Activated CD4-positive, alpha-beta T cell treated with anti-CD3 and anti-CD28 coated beads, Interleukin-2, amount 50 U/mL, for 16 hours (primary cell): ENCODE results near the gene VEGFA.

Experiments used
- DNase-seq: peaks from one replicate; pipeline ENCODE4 v3.0.0-alpha.2; 2020

VEGFA gene

DNA sequence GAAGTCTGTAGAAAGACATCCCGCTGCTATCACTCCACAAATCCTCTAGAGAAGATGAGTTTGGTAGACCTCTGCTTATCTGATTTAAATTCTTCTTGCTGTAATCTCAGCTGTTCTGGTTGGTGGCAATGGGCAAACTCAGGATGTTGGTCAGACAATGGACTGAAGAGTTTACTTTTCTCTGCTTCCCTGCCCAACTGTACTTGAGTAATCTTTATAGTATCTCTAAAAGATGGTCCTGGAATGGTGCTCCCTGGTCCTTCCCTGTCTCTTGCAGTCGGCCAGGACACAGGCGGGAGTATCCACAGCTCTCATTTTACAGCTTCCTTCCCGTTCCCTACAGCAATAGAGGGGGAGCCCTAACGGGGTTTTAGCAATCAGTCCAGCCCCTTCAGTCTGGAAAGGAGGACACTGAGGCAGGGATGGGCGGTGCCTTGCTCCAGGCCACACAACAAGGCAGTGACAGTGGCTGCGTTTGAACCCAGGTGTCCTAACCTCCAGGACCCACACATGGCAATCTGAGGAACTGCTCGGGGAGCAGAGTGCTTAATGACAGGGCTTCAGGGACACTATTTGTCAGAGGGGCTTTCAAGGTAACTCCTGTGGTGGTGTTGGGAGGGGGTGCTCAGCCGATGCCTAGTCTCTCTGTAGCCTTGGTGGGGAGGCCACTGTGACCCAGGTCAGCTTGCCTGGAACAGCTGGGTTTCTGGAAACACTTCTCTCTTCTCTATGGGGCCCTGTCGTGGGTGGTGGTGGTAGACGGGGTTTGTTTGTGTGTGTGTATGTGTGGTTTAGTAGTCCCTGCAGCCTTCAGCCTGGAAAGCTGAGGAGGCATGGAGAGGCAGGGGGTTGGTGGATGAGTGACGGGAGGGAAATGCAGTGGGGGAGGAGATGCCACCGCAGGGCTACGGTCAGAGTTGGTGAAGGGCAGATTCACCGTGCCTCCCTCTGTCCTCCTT lies 9.5 kb upstream of the VEGFA start:
- no peak for DNase-seq

GRCh38 chr6:43761666-43762409 lies 8.2 kb upstream of the VEGFA start:
- no peak for DNase-seq

GRCh38 chr6:43762410-43762768 lies 7.6 kb upstream of the VEGFA start:
- DNase-seq, result no peak

GRCh38 chr6:43762966-43763695 lies 6.9 kb upstream of the VEGFA start:
- DNase-seq, result no peak

DNA sequence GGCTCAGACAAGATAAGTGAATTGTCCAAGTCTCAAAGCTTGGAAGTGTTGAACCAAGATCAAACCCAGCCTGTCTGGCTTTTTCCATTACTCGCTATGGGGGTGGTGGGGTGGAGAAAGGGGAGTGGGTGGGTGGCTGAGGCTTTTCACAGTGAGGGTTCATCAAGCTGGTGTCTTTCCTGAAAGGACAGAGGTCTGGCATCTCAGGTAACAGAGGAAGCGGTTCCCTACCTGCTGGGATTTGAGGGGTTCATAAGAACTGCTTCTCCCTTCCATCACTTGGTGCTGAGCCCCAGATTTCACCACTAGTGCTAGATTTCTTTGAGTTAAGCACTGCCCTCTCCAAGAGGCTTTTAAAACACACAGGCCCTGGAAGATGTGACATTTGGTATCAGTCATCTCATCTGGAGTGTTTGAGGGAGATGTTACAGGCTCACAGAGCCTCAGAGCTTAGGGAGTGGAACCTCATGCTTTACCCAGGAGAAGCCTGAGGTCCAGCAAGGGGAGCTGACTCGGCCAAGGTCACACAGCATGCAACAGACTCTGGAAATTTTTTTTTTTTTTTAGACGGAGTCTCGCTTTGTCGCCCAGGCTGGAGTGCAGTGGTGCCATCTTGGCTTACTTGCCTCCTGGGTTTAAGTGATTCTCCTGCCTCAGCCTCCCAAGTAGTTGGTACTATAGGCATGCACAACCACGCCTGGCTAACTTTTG lies 6.0 kb upstream of the VEGFA start:
- DNase-seq, result no peak

GRCh38 chr6:43764772-43765171 lies 5.2 kb upstream of the VEGFA start:
- no peak for DNase-seq

DNA sequence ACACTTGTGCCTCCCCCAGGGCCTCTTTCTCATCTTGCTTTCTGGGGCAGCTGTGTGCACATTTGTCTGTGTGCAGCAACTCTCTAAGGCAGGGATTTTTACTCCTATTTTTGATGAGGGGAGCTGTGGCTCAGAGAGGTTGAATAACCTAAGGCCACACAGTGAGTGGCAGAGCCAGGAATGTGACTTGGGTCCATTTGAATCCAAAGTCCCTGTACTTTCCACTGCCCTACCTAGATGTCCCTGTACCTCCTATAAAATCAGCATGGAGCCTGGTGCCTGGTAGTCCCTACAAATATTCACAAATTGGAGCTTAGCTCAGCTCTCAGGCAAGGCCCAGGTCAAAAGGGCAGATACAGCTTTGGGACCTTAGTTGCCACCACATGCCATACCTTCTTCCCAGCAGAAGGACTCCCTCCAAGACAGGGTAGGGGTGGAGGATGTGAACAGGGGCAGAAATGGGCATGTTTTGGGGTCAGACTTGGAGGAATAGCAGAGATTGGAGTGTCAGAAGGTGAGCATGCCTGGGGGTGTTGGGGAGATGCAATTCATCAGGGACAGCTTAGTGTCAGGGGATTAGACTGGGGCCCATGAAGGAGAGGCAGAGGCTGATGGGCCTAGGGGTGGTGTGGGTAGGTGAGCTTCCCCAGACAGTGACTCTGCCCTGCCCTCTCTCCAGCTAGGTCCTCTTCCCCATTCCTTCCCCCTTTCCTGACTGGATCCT lies 4.1 kb upstream of the VEGFA start:
- DNase-seq, result no peak

GRCh38 chr6:43766500-43766853 lies 3.5 kb upstream of the VEGFA start:
- no peak for DNase-seq

DNA sequence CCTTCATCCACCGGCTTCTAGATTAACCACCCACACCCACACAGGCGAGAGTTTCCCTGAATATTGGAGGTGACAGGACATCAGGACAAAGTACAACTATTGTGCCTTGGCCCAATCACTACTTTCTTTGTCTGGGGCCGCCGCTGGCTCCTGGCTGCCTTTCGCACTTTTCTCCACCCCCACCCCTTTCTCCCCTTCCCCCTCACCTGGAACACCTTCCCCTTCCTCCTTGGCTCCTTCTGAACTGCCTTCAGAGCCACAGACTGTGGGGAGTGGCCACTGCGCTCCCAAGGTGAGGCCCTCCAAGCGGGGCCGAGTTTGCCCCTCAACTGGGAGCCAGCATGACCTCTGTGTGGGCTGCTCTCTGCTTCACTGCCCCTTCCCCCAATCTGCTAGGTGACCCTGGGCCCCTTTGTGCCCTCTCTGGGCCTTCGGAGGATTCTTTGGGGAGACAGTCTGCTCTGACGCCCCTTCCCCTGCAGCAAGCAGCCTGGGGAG lies 3.0 kb upstream of the VEGFA start:
- no peak for DNase-seq

GRCh38 chr6:43767553-43768505 lies 2.2 kb upstream of the VEGFA start:
- no peak for DNase-seq

GRCh38 chr6:43768506-43768860 lies 1.5 kb upstream of the VEGFA start:
- no peak for DNase-seq

DNA sequence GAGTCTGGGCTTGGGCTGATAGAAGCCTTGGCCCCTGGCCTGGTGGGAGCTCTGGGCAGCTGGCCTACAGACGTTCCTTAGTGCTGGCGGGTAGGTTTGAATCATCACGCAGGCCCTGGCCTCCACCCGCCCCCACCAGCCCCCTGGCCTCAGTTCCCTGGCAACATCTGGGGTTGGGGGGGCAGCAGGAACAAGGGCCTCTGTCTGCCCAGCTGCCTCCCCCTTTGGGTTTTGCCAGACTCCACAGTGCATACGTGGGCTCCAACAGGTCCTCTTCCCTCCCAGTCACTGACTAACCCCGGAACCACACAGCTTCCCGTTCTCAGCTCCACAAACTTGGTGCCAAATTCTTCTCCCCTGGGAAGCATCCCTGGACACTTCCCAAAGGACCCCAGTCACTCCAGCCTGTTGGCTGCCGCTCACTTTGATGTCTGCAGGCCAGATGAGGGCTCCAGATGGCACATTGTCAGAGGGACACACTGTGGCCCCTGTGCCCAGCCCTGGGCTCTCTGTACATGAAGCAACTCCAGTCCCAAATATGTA lies 957 bp upstream of the VEGFA start:
- DNase-seq, result no peak

DNA sequence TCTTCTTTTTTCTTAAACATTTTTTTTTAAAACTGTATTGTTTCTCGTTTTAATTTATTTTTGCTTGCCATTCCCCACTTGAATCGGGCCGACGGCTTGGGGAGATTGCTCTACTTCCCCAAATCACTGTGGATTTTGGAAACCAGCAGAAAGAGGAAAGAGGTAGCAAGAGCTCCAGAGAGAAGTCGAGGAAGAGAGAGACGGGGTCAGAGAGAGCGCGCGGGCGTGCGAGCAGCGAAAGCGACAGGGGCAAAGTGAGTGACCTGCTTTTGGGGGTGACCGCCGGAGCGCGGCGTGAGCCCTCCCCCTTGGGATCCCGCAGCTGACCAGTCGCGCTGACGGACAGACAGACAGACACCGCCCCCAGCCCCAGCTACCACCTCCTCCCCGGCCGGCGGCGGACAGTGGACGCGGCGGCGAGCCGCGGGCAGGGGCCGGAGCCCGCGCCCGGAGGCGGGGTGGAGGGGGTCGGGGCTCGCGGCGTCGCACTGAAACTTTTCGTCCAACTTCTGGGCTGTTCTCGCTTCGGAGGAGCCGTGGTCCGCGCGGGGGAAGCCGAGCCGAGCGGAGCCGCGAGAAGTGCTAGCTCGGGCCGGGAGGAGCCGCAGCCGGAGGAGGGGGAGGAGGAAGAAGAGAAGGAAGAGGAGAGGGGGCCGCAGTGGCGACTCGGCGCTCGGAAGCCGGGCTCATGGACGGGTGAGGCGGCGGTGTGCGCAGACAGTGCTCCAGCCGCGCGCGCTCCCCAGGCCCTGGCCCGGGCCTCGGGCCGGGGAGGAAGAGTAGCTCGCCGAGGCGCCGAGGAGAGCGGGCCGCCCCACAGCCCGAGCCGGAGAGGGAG lies 580 bp downstream of the VEGFA start:
- no peak for DNase-seq

DNA sequence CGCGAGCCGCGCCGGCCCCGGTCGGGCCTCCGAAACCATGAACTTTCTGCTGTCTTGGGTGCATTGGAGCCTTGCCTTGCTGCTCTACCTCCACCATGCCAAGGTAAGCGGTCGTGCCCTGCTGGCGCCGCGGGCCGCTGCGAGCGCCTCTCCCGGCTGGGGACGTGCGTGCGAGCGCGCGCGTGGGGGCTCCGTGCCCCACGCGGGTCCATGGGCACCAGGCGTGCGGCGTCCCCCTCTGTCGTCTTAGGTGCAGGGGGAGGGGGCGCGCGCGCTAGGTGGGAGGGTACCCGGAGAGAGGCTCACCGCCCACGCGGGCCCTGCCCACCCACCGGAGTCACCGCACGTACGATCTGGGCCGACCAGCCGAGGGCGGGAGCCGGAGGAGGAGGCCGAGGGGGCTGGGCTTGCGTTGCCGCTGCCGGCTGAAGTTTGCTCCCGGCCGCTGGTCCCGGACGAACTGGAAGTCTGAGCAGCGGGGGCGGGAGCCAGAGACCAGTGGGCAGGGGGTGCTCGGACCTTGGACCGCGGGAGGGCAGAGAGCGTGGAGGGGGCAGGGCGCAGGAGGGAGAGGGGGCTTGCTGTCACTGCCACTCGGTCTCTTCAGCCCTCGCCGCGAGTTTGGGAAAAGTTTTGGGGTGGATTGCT lies 1.3 kb downstream of the VEGFA start:
- DNase-seq, result peak; percentile 70

- DNase-seq, result peak; percentile 75
Observed at GRCh38 chr6:43771858-43772680, 2.1 kb downstream of the VEGFA start.

GRCh38 chr6:43772681-43773049 lies 2.7 kb downstream of the VEGFA start:
- peak; percentile 4 for DNase-seq

DNA sequence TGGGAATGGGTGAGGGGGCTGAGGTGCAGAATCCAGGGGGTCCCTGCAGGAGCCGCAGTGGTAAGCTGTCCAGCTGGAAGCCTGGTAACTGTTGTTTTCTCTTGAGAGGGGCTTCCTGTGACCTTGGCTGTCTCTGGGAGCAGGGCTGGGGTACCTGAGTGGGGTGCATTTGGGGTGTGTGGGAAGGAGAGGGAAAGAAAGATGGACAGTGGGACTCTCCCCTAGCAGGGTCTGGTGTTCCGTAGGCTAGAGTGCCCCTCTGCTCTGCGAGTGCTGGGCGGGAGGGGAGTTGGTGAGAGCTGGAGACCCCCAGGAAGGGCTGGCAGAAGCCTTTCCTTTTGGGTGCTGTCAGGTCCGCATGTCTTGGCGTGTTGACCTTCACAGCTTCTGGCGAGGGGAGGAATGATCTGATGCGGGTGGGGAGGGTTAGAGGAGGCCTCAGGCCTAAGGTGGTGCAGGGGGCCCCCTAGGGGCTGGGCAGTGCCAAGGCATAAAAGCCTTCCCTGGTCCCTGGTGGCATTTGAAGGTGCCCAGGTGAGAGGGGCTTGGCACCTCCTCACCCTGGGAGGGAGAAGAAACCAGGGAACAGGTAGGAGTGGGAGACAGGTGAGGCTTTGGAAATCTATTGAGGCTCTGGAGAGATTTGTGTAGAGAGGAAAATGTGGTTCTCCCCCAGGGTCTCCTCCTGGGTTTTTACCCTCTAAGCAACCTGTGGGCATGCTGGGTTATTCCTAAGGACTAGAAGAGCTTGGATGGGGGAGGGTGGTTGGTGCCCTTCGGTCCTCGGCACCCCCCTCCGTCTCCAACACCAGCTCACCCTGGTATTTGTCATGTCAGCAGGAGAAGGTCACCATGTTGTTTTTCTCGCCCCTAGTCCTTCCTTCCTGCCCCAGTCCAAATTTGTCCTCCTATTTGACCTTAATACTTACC lies 3.3 kb downstream of the VEGFA start:
- DNase-seq, result peak; percentile 78
